GM23338 (cell line): Measurements from ENCODE around the gene BPIFA2. TPM values are rescaled to one million over a fixed set of nuclear protein-coding genes. Genes with fewer than 3 reads are reported as not detected.
"Not testable (repeated sequence)": the region's sequence is repeated elsewhere in the genome, so short reads cannot be mapped to it uniquely, and the experiment has no call there.

Experiments used
- ATAC-seq: fragments of 200-7000 bp; cut with Tn5 transposase; 3 replicates; pipeline ENCODE4 v1.9.1; 2020
- DNase-seq: peaks from one replicate; pipeline ENCODE4 v3.0.0-alpha.2; 2015; ENCODE audit warnings: low spot score
- H2AFZ ChIP-seq: fragments of 200-600 bp; sonication (generic); 2 replicates; pipeline ENCODE4 v1.8.0; 2016; ENCODE audit warnings: antibody characterized with exemption, mild to moderate bottlenecking, moderate library complexity
- H3F3A ChIP-seq: fragments of 200-600 bp; sonication (generic); replicated peaks from 2 replicates; pipeline ENCODE4 v1.8.0; 2017; ENCODE audit warnings: antibody characterized with exemption, mixed run types, low read depth
- H3K27ac ChIP-seq: fragments of 200-600 bp; sonication (generic); 2 replicates; pipeline ENCODE4 v1.6.1; 2016; ENCODE audit warnings: low read depth
- H3K27me3 ChIP-seq: fragments of 200-600 bp; sonication (generic); 2 replicates; pipeline ENCODE4 v1.8.0; 2016; ENCODE audit warnings: mild to moderate bottlenecking, mixed run types, moderate library complexity; ENCODE audit not compliant: insufficient read depth
- H3K36me3 ChIP-seq: fragments of 200-600 bp; sonication (generic); 2 replicates; pipeline ENCODE4 v1.8.0; 2016; ENCODE audit warnings: mild to moderate bottlenecking; ENCODE audit not compliant: insufficient read depth
- H3K4me1 ChIP-seq: fragments of 200-600 bp; sonication (generic); 2 replicates; pipeline ENCODE4 v1.8.0; 2016; ENCODE audit warnings: mild to moderate bottlenecking, moderate library complexity; ENCODE audit not compliant: insufficient read depth
- H3K4me2 ChIP-seq: fragments of 200-600 bp; sonication (generic); 2 replicates; pipeline ENCODE4 v1.7.1; 2017; ENCODE audit warnings: mixed run types
- H3K4me3 ChIP-seq: fragments of 200-600 bp; sonication (generic); 2 replicates; pipeline ENCODE4 v1.6.1; 2016; ENCODE audit warnings: mixed run types
- H3K79me2 ChIP-seq: fragments of 200-600 bp; sonication (generic); replicated peaks from 2 replicates; pipeline ENCODE4 v1.8.0; 2017; ENCODE audit warnings: mild to moderate bottlenecking; ENCODE audit not compliant: insufficient read depth
- H3K9me2 ChIP-seq: fragments of 200-600 bp; sonication (generic); 2 replicates; pipeline ENCODE4 v1.8.0; 2017; ENCODE audit not compliant: insufficient read depth
- H4K20me1 ChIP-seq: fragments of 200-600 bp; sonication (generic); replicated peaks from 2 replicates; pipeline ENCODE4 v1.8.0; 2017; ENCODE audit warnings: mild to moderate bottlenecking; ENCODE audit not compliant: insufficient read depth
- H3K27ac Mint-ChIP-seq: 2 replicates; pipeline ENCODE4 v1.8.0; 2020; ENCODE audit warnings: inconsistent platforms, mild to moderate bottlenecking, moderate library complexity, mixed read lengths
- H3K27me3 Mint-ChIP-seq: 3 replicates; pipeline ENCODE4 v1.8.0; 2022; ENCODE audit warnings: low read depth, mild to moderate bottlenecking, moderate library complexity, mixed read lengths, inconsistent platforms; ENCODE audit not compliant: insufficient read depth, poor library complexity
- H3K36me3 Mint-ChIP-seq: 3 replicates; pipeline ENCODE4 v1.8.0; 2021; ENCODE audit warnings: low read depth, mild to moderate bottlenecking, inconsistent platforms, moderate library complexity, mixed read lengths
- H3K4me1 Mint-ChIP-seq: 3 replicates; pipeline ENCODE4 v1.8.0; 2020; ENCODE audit warnings: mild to moderate bottlenecking, inconsistent platforms, mixed read lengths
- H3K4me3 Mint-ChIP-seq: 3 replicates; pipeline ENCODE4 v1.8.0; 2021; ENCODE audit warnings: moderate library complexity, mild to moderate bottlenecking, inconsistent platforms, mixed read lengths
- H3K9me3 Mint-ChIP-seq: 3 replicates; pipeline ENCODE4 v1.8.0; 2020; ENCODE audit warnings: moderate library complexity, mild to moderate bottlenecking, inconsistent platforms, mixed read lengths
- CREB1 ChIP-seq: fragments of 250-450 bp; sonication (Bioruptor Pico); IDR thresholded peaks from 2 replicates; pipeline ENCODE4 v1.5.0; 2020; ENCODE audit warnings: low read depth, mild to moderate bottlenecking, moderate library complexity
- ETS1 ChIP-seq: IDR thresholded peaks from 2 replicates; pipeline ENCODE4 v1.6.1; 2016; ENCODE audit warnings: antibody characterized with exemption
- EZH2phosphoT487 ChIP-seq: fragments of 200-600 bp; sonication (generic); IDR thresholded peaks from one replicate; pipeline ENCODE4 v1.8.1; 2018; ENCODE audit warnings: antibody characterized with exemption; ENCODE audit not compliant: unreplicated experiment
- POLR2AphosphoS5 ChIP-seq: IDR thresholded peaks from 2 replicates; pipeline ENCODE4 v1.6.1; 2016; ENCODE audit warnings: antibody characterized with exemption, low read depth
- STAT1 ChIP-seq: IDR thresholded peaks from one replicate; pipeline ENCODE4 v1.6.1; 2016; ENCODE audit warnings: antibody characterized with exemption; ENCODE audit not compliant: unreplicated experiment
- ZNF331 ChIP-seq: fragments of 250-450 bp; sonication (Bioruptor Pico); IDR thresholded peaks from 2 replicates; pipeline ENCODE4 v1.5.0; 2020; ENCODE audit warnings: low read depth, mild to moderate bottlenecking, moderate library complexity
- polyA plus RNA-seq: library from polyadenylated mRNA; unstranded; fragments of >200 nt; fragmentation: Nextera tagmentation; extraction: Ambion mirVana; gene quantifications from 2 replicates; pipeline ENCODE4 v1.2.1, GENCODE V29; 2016
- total RNA-seq: library from RNA; depleted of rRNA; stranded (reverse); fragments of >200 nt; shearing (Covaris generic); gene quantifications from 2 replicates; pipeline ENCODE4 v1.2.3, GENCODE V29; 2014
- TF ChIP-seq, protein P1 (sequence below), 2 experiments: fragments of 200-600 bp in 1 of 2; sonication (generic) in 1 of 2; conservative IDR thresholded peaks; 2 replicates each; pipeline versions ENCODE4 v1.5.1 to v1.6.1; 2016 to 2017; ENCODE audit warnings: antibody characterized with exemption in 2 of 2, low read depth in 2 of 2, mild to moderate bottlenecking in 2 of 2, moderate library complexity in 1 of 2

BPIFA2 gene
- total and polyA plus RNA-seq, 2 experiments from 2014 or later, result not detected

DNA sequence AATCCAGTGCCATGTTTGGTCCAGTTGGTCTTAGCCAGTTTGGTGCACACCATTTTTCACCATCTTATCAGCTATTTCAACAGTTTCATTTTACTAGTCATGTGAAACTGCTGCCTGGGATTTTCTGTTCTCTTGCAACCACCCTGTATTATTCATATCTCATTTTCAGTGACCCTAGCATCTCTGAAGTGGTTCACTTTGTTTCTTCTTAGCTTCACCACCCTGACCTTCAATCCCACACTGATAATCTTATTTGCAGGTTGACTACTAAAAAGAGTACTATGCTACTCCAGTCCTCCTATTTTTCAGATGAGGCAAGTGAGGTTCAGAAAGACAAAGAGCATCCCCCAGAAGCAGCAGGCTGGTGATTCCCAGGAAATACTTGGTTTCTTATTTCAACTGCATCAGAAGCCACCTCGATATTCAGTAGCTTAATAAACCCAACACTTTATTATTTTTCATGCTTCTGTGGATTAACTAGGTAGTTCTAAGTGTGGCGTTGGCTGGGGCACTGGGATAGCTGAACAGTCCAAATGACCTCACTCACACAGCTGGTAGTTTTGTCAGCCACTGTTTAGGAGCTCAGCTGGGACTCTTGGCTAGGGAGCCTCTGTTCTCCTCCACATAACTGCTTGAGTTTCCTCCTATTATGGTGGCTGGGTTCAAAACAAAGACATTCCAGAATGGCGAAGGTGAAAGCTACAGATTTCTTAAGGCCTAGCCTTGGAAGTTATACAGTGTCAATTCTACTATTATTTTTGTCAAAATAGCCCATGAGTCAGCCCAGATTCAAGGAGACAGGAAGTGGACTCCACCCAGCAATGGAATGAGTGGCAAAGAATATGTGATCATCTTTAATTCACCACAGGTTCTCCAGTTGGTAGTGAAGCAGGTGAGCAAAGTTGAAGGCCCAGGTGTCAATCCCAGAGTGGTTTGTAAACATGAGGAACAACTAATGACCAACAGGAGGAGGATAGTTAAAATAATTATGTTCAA is 47.9 kb upstream of the BPIFA2 start (continued):
- no peak for TF ChIP-seq ETS1
- TF ChIP-seq, protein P1, sequence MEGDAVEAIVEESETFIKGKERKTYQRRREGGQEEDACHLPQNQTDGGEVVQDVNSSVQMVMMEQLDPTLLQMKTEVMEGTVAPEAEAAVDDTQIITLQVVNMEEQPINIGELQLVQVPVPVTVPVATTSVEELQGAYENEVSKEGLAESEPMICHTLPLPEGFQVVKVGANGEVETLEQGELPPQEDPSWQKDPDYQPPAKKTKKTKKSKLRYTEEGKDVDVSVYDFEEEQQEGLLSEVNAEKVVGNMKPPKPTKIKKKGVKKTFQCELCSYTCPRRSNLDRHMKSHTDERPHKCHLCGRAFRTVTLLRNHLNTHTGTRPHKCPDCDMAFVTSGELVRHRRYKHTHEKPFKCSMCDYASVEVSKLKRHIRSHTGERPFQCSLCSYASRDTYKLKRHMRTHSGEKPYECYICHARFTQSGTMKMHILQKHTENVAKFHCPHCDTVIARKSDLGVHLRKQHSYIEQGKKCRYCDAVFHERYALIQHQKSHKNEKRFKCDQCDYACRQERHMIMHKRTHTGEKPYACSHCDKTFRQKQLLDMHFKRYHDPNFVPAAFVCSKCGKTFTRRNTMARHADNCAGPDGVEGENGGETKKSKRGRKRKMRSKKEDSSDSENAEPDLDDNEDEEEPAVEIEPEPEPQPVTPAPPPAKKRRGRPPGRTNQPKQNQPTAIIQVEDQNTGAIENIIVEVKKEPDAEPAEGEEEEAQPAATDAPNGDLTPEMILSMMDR (conservative IDR thresholded peaks at IDR 0.05; ENCODE audit: low read depth in 2 of 2), result no peak
- no peak for TF ChIP-seq STAT1
- TF ChIP-seq ZNF331 (CRISPR knock-in tag), result no peak

GRCh38 chr20:33120934-33121333 is 47.0 kb upstream of the BPIFA2 start:
- Histone ChIP-seq H3K4me1 (no peaks in the 10 kb centered on the region), H3K27me3 (no peaks in the 10 kb centered on the region), H3K9me2 (peaks cover 12% of the 10 kb centered on the region; the same call in 1 of the 2 replicates), H3K27ac (no peak overlapping the region), H3K36me3 (no peaks in the 10 kb centered on the region), H3K4me2 (no peak overlapping the region), H4K20me1 (no peaks in the 10 kb centered on the region), H2AFZ (no peak overlapping the region), H3K4me3 (no peak overlapping the region), H3K79me2 (no peaks in the 10 kb centered on the region), H3F3A (no peaks in the 10 kb centered on the region)
- ATAC-seq (no peak), DNase-seq (no peak)
- Mint-ChIP-seq H3K9me3 (peaks cover 34% of the 10 kb centered on the region), H3K4me1 (no peaks in the 10 kb centered on the region), H3K27ac (no peak overlapping the region), H3K36me3 (peaks cover 7% of the 10 kb centered on the region), H3K27me3 (peaks cover 2% of the 10 kb centered on the region), H3K4me3 (no peak overlapping the region)
- TF ChIP-seq CREB1 (CRISPR knock-in tag) (no peak), ETS1 (no peak), EZH2phosphoT487 (no peak), STAT1 (no peak), POLR2AphosphoS5 (no peak), ZNF331 (CRISPR knock-in tag) (no peak)

DNA sequence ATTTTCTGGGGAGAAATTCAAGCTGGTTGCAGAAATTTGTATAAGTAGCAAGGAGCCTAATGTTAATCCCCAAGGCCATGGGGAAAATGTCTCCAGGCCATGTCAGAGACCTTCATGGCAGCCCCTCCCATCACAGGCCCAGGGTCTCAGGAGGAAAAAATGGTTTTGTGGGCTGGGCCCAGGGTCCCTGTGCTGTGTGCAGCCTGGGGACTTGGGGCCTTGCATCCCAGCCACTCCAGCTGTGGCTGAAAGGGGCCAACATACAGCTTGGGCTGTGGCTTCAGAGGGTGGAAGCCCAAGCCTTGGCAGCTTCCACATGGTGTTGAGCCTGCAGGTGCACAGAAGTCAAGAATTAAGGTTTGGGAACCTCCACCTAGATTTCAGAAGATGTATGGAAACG is 45.7 kb upstream of the BPIFA2 start:
- not testable (repeated sequence) for DNase-seq, H3K27me3 Mint-ChIP-seq, H3K27ac ChIP-seq, H3K36me3 Mint-ChIP-seq, H3K27me3 ChIP-seq, H3K27ac Mint-ChIP-seq, H4K20me1 ChIP-seq, H3K36me3 ChIP-seq, H3K4me1 ChIP-seq, H3K4me3 Mint-ChIP-seq, H2AFZ ChIP-seq, H3K4me3 ChIP-seq, H3K4me2 ChIP-seq, H3F3A ChIP-seq, H3K79me2 ChIP-seq, ATAC-seq, H3K4me1 Mint-ChIP-seq
- peaks cover 12% of the 10 kb centered on the region; the same call in 1 of the 2 replicates for H3K9me2 ChIP-seq
- H3K9me3 Mint-ChIP-seq, result peaks cover 30% of the 10 kb centered on the region
